Jurkat, Clone E6-1 (cell line): ENCODE measurements around the gene SUMO4.
A peak's percentile ranks its signal among the peaks of the same experiment; 100 is the strongest.
"Not testable (repeated sequence)": the region's sequence is repeated elsewhere in the genome, so short reads cannot be mapped to it uniquely, and the experiment has no call there.

ENCODE experiments used
- DNase-seq: peaks from one replicate; pipeline ENCODE4 v3.0.0-alpha.2; 2011; ENCODE audit warnings: low read depth, low spot score
- H3K4me3 ChIP-seq: 2 replicates; pipeline ENCODE4 v1.5.1; 2011; ENCODE audit warnings: mild to moderate bottlenecking, low read length, control low read depth, moderate library complexity

Gene SUMO4

DNA sequence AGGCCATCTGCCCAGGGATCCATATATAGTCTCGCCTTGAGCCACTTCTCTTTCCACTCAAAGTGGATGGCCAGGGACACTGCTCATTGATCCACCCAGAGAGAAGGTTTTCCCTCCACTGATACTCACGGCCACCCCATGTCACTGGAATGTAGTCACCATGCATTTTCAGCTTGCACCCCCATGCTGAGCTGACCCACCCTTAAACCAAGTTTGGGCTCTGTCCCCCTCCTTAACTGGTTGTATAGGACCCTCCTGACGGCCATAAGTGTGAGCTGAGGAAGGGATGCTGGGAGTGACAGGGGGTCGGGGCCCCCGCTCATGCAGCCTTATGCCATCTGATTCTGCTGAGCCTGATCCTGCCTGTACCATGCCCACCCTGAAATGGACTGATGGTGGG lies 25.7 kb downstream of the SUMO4 start:
- no peak for DNase-seq

DNA sequence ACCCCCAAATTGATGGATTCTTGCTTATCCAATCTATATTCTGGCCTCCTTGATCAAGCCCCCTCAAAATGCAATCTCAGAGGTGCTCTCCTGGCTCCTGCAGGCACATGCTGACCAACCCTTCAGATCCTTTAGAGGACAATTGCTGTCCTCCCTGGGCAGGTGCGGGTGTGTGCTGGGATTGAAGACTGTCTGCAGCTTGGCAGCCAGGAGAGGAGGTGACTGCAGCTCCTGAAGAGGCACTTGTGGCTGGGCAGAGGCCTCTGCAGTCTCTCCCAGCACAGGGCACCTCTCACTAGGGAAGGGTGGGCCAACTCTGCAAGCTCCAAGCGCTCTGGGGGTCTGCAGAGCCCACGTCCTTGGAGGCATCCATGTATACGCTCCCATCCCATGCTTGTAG lies 28.5 kb downstream of the SUMO4 start:
- DNase-seq: no peak

More for the DNA sequence above, 25.7 kb downstream of the SUMO4 start:
- H3K4me3 ChIP-seq: no peak overlapping the region

DNA sequence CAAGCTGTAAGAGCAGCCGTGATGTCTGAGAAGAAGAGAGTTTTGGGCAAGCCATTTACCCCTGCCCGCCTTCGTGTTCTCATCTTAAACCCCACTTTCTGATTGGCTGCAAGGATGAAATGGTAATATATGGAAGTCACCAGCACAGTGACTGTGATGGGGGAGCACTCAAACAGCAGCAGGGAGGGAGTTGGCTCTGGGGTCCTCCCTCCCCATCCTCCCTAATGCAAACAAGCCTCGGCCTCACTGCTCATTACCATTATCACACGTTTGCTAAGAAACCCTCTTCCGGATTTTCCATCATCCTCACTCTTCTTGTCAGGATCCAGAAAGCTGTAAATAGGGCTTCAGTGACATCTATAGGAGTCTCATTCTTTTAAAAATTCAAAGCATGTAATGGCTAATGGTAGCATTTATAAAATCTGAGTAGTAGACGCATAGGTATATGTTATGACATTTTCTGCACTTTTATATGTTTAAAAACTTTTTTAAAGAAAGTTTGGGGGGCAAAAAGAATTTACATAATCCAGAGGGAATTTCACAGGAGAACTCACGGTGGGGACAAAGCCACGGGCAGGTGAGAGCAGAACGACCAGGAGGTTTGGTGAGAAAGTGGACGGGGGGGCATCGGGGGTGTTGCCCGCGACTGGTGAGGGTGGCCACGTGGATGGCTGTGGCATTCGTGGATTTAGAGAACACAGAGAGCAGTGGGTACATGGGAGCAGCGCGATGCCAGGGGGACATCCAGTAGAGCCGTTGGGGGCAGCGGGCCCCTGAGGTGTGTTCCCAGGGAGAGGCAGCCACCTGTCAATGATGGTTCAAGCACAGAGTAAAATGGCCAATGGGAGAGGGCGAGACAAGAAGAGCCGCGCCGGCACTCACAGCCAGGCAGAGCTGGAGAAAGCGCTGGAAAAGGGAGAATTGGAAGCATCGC lies 29.6 kb downstream of the SUMO4 start:
- no peak for DNase-seq
- no peak overlapping the region for H3K4me3 ChIP-seq

More for the DNA sequence above, 28.5 kb downstream of the SUMO4 start:
- no peak overlapping the region for H3K4me3 ChIP-seq

DNA sequence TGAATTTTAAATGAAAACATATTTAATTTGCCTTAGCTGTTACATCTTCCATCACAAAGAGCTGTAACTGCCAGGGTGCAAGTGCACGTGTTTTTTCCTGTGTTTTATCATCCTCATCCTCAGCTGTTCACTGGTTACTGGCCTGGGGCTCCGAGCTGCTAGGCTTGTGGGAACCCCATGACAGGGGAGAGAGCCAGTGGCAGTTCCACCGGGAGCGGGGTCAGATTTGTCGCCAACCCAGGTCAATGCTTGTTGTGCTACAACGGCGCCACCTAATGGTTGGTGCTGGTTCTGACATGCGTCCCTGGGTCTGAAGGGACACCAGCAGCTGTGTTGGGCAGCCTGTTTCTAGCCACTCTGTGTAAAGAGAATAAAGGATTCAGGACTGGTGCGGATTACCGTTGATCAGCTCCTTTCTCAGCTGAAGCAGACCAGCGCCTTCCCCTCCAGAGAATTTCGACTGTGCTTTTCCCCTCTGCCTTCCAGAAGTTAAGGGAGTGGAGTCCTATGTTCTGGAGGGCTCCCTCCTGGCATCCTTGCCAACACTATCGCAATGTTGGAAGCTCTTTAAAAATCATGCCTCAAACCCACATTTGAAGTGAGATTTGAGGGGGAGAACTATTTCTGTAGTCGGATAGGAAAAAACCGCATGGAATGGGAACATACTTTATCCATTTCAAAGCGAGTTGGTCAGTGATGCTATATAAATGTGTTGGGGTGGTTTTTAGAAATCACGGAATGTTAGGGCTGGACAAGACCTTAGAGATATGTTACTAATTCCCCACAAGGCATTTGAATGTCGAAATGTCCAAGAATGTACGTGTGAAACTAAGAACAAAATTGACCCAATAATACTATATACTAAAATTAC lies 32.1 kb downstream of the SUMO4 start:
- DNase-seq: peak; percentile 72
- no peak overlapping the region for H3K4me3 ChIP-seq

DNA sequence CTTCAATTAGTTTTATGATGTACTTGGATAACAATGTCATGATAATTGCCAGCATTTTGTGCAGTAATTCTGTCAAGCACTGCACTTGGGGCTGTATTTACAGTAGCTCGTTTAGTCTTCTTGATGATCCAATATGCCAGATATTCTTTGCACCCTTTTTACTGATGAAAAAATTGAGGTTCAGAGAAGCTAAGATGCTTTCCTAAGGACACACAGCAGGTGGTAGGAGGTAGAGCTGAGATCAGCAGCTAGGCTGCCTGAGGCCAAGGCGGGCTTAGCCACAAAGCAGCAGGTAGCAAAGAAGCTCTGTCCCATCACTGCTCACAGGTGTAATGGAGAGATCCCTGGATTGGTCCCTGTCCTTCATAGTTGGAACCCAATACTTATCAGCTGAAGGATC lies 33.3 kb downstream of the SUMO4 start:
- no peak for DNase-seq
- no peak overlapping the region for H3K4me3 ChIP-seq

GRCh38 chr6:149433881-149434280 lies 33.8 kb downstream of the SUMO4 start:
- H3K4me3 ChIP-seq: no peak overlapping the region
- DNase-seq: no peak

- no peak for DNase-seq
- no peak overlapping the region for H3K4me3 ChIP-seq
Measured at GRCh38 chr6:149435919-149436586, 36.0 kb downstream of the SUMO4 start.

- no peak for DNase-seq
- H3K4me3 ChIP-seq: no peak overlapping the region
Measured at GRCh38 chr6:149436647-149437046, 36.6 kb downstream of the SUMO4 start.

GRCh38 chr6:149437212-149437611 lies 37.1 kb downstream of the SUMO4 start:
- peak; percentile 23 for DNase-seq
- no peak overlapping the region for H3K4me3 ChIP-seq

DNA sequence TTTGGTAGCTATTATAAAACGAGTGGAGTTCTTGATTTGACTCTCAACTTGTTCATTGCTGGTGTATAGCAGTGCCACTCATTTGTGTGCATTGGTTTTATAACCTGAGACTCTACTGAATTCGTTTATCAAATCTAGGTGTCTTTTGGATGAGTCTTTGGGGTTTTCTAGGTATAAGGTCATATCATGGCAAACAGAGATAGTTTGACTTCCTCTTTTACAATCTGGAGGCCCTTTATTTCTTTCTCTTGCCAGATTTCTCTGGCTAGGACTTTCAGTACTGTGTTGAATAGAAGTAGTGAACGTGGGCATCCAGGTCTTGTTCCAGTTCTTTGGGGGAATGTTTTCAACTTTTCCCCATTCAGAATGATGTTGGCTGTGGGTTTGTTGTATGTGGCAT lies 38.8 kb downstream of the SUMO4 start:
- no peak for DNase-seq
- H3K4me3 ChIP-seq: no peak overlapping the region

DNA sequence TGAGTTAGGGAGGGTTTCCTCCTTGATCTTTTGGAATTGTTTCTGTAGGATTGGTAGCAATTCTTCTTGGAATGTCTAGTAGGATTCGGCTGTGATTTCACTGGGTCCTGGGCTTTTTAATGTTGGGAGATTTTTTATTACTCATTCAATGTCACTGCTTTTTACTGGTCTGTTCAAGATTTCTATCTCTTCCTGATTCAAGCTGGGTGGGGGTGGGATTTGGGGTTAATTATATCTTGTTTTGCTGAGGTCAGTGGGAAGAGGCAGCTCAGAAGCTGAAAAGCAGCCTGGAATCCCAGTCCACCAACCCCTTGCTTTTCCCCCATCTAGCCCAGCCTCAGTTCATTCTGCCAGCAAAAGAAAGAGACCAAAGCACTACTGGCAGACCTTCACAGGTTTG lies 39.6 kb downstream of the SUMO4 start:
- H3K4me3 ChIP-seq: no peak overlapping the region
- DNase-seq: no peak

DNA sequence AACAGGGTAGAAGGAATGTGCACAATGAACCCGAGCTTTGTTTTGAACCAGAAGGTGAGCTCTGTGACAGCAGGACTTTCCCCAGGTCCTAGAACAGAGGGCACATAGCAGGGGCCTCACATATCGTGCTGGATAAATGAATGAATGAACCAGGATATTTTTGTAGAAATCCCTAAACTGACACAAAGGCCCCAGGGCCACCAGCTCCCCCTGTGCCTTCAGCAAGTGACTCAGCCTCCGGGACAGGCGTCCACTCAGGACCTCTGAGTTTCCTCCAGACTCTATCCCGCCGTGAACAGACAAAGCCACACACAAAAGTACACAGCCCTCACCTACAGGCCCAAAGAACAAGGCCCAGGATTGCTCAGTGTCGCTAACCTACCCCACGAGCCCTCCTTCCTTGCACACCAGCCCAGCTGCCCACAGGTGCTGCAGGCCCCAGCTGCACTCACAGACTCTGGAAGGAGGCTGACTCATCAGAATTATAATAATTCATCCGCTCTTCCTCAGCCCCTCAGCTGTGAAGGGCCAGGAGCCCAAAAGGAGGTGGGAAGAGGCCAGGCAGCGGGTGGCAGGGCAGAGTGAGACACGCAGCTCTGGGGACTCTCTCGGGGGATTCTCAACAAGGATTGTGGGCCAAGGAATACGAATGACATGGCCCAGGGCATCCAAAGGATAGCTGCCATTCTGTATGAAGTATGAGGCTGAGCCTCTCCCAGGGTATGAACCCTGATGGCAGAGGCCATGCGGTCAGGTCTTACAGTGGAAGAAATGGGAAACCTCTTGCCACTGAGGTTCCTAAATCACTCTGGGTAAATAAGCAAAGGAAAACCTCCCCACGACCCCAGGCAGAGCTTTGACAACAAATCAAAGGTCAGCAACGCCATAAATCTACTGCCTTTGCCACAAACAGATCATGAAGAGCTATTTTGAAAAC lies 40.9 kb downstream of the SUMO4 start:
- no peak overlapping the region for H3K4me3 ChIP-seq
- no peak for DNase-seq

DNA sequence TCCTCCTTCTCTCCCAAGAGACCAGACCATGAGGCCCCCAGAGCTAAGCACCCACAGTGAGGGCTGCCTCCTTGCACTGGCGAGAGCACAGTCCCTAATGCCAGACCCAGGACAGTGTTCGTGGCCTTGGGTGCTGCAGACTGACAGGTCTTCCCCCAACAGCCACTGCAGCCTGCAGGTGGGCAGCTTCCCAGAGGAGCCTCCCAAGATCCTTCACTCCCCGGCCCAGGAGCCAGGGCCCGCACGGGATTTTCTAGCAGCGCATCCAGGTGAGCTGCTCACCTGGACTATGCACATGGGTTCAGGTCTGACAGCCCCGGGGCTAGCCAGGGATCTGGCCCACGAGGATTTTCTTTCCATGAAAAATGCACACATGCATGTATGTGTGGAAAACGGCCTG lies 41.7 kb downstream of the SUMO4 start:
- no peak for DNase-seq
- H3K4me3 ChIP-seq: no peak overlapping the region

- DNase-seq: no peak
- no peak overlapping the region for H3K4me3 ChIP-seq
Measured at GRCh38 chr6:149443411-149444181, 43.5 kb downstream of the SUMO4 start.

- DNase-seq, H3K4me3 ChIP-seq: not testable (repeated sequence)
Measured at GRCh38 chr6:149444360-149445094, 44.5 kb downstream of the SUMO4 start.

- H3K4me3 ChIP-seq: no peak overlapping the region
- no peak for DNase-seq
Measured at GRCh38 chr6:149445095-149445466, 45.0 kb downstream of the SUMO4 start.

GRCh38 chr6:149445573-149445972 lies 45.5 kb downstream of the SUMO4 start:
- H3K4me3 ChIP-seq: no peak overlapping the region

More at GRCh38 chr6:149445573-149445972, 45.5 kb downstream of the SUMO4 start:
- DNase-seq: no peak
